GM21367 (cell line): ENCODE data around the gene KLRG1.
A peak's percentile ranks its signal among the peaks of the same experiment; 100 is the strongest.

Experiments used
- ATAC-seq: cut with Tn5 transposase; IDR thresholded peaks from one replicate; pipeline ENCODE4 v1.9.1; 2021; ENCODE audit not compliant: unreplicated experiment

Gene KLRG1

GRCh38 chr12:8985213-8985754 lies 4.1 kb upstream of the KLRG1 start:
- ATAC-seq, result no peak

- ATAC-seq, result no peak
Measured at GRCh38 chr12:8987163-8987562, 2.2 kb upstream of the KLRG1 start.

GRCh38 chr12:8987685-8988084 lies 1.7 kb upstream of the KLRG1 start:
- ATAC-seq, result no peak

- no peak for ATAC-seq
Measured at GRCh38 chr12:8991371-8992345, 2.3 kb downstream of the KLRG1 start.

- no peak for ATAC-seq
Measured at GRCh38 chr12:8993827-8994226, 4.5 kb downstream of the KLRG1 start.

GRCh38 chr12:8995021-8995775 lies 5.9 kb downstream of the KLRG1 start:
- no peak for ATAC-seq

GRCh38 chr12:8996682-8997405 lies 7.5 kb downstream of the KLRG1 start:
- ATAC-seq, result peak; percentile 96

GRCh38 chr12:9001233-9001632 lies 11.9 kb downstream of the KLRG1 start:
- ATAC-seq, result no peak

- ATAC-seq, result no peak
Measured at GRCh38 chr12:9002335-9002734, 13.0 kb downstream of the KLRG1 start.

GRCh38 chr12:9022592-9022991 lies 33.2 kb downstream of the KLRG1 start:
- no peak for ATAC-seq

- ATAC-seq, result no peak
Measured at GRCh38 chr12:9024512-9024911, 35.2 kb downstream of the KLRG1 start.

GRCh38 chr12:9027161-9028059 lies 38.1 kb downstream of the KLRG1 start:
- no peak for ATAC-seq

- no peak for ATAC-seq
Measured at GRCh38 chr12:9030776-9031175, 41.4 kb downstream of the KLRG1 start.

- no peak for ATAC-seq
Measured at GRCh38 chr12:9032202-9032964, 43.0 kb downstream of the KLRG1 start.

- ATAC-seq, result no peak
Measured at GRCh38 chr12:9033265-9033887, 44.0 kb downstream of the KLRG1 start.

GRCh38 chr12:9034095-9034494 lies 44.7 kb downstream of the KLRG1 start:
- no peak for ATAC-seq

- ATAC-seq, result no peak
Measured at GRCh38 chr12:9036227-9036626, 46.9 kb downstream of the KLRG1 start.

GRCh38 chr12:9037431-9037830 lies 48.1 kb downstream of the KLRG1 start:
- no peak for ATAC-seq
